HCT116 (cell line): Measurements from ENCODE around the gene RPLP2. TPM values are rescaled to one million over a fixed set of nuclear protein-coding genes. Genes with fewer than 3 reads are reported as not detected.
A peak's percentile ranks its signal among the peaks of the same experiment; 100 is the strongest.

ENCODE experiments used
- ATAC-seq: fragments of 200-7000 bp; cut with Tn5 transposase; 2 replicates; pipeline ENCODE4 v1.9.1; 2020; ENCODE audit warnings: mild to moderate bottlenecking, moderate library complexity
- BruUV-seq: library from RNA; stranded (reverse); fragments of 400-500 nt; replicated peaks from 2 replicates; lab custom pipeline; 2021; lab: Mats Ljungman, UMichigan
- CTCF ChIA-PET: fragments of 300-600 bp; sonication (Branson Sonifier 250); formaldehyde crosslinking; loops from one replicate; lab custom pipeline; 2021; ENCODE audit warnings: antibody characterized with exemption; lab: Charles Lee
- POLR2A ChIA-PET: fragments of 300-600, 350-600 bp; sonication (Branson Sonifier 250); formaldehyde crosslinking; loops from one replicate; lab custom pipeline; 2021; ENCODE audit warnings: antibody characterized with exemption; lab: Charles Lee
- RAD21 ChIA-PET, 2 experiments: fragments of 300-600 bp; sonication (Branson Sonifier 250); formaldehyde crosslinking; loops; one replicate each; lab custom pipeline; 2023; ENCODE audit warnings: low total read pairs in 2 of 2; ENCODE audit not compliant: uncharacterized antibody in 2 of 2, unreplicated experiment in 2 of 2, low non-redundant PET in 1 of 2; lab: Charles Lee
- DNase-seq: peaks from one replicate; pipeline ENCODE4 v3.0.0-alpha.2; 2010; ENCODE audit warnings: low read depth, low spot score
- H2AFZ ChIP-seq: fragments of 200-600 bp; shearing (Covaris generic), sonication (generic); 2 replicates; pipeline ENCODE4 v1.6.1; 2017; ENCODE audit warnings: low read depth, mixed run types, mixed read lengths, antibody characterized with exemption, low read length; ENCODE audit not compliant: poor library complexity, severe bottlenecking
- H3K27ac ChIP-seq: 2 replicates; pipeline ENCODE4 v1.5.1; 2012; ENCODE audit warnings: low read depth, low read length
- H3K27me3 ChIP-seq: fragments of 200-600 bp; sonication (generic); 2 replicates; pipeline ENCODE4 v1.6.1; 2016; ENCODE audit warnings: mixed run types, low read length, mixed read lengths; ENCODE audit not compliant: insufficient read depth
- H3K36me3 ChIP-seq, 2 experiments: fragments of 200-500 bp in 1 of 2; fragments of 200-600 bp in 1 of 2; sonication (Bioruptor generic) in 1 of 2; sonication (generic) in 1 of 2; 2 replicates each; pipeline versions ENCODE4 v1.5.1 to v1.6.1; 2014 to 2016; ENCODE audit warnings: low read length in 2 of 2, inconsistent platforms in 1 of 2, mixed read lengths in 1 of 2, mixed run types in 1 of 2; ENCODE audit not compliant: insufficient read depth in 2 of 2, control insufficient read depth in 1 of 2
- H3K4me1 ChIP-seq, 2 experiments: fragments of 200-600 bp in 1 of 2; sonication (generic) in 1 of 2; 2 replicates each; pipeline versions ENCODE4 v1.5.1 to v1.6.1; 2012 to 2017; ENCODE audit warnings: low read length in 2 of 2, inconsistent platforms in 1 of 2, mild to moderate bottlenecking in 1 of 2, mixed read lengths in 1 of 2, mixed run types in 1 of 2, moderate library complexity in 1 of 2; ENCODE audit not compliant: insufficient read depth in 2 of 2, control insufficient read depth in 1 of 2
- H3K4me2 ChIP-seq: fragments of 200-600 bp; sonication (generic); 2 replicates; pipeline ENCODE4 v1.6.1; 2017; ENCODE audit warnings: mixed run types, low read length, mixed read lengths
- H3K4me3 ChIP-seq, 2 experiments: fragments of 200-600 bp in 1 of 2; sonication (generic) in 1 of 2; replicated peaks in 1 of 2; 2 replicates each; pipeline ENCODE4 v1.5.1; 2011 to 2016; ENCODE audit warnings: low read length in 2 of 2, control low read depth in 1 of 2, low read depth in 1 of 2, mild to moderate bottlenecking in 1 of 2, mixed read lengths in 1 of 2, mixed run types in 1 of 2
- H3K79me2 ChIP-seq: fragments of 200-600 bp; sonication (generic); 2 replicates; pipeline ENCODE4 v1.6.1; 2017; ENCODE audit warnings: mild to moderate bottlenecking, mixed run types, low read length, moderate library complexity, mixed read lengths; ENCODE audit not compliant: insufficient read depth
- H3K9ac ChIP-seq: fragments of 200-600 bp; sonication (generic); 2 replicates; pipeline ENCODE4 v1.6.1; 2016; ENCODE audit warnings: low read length, mixed read lengths
- H3K9me2 ChIP-seq: fragments of 200-600 bp; sonication (generic), shearing (Covaris generic); 2 replicates; pipeline ENCODE4 v1.6.1; 2017; ENCODE audit warnings: mixed run types, mild to moderate bottlenecking, moderate library complexity; ENCODE audit not compliant: insufficient read depth
- H3K9me3 ChIP-seq, 2 experiments: fragments of 200-500 bp in 1 of 2; fragments of 200-600 bp in 1 of 2; sonication (Bioruptor generic) in 1 of 2; sonication (generic) in 1 of 2; 2 replicates each; pipeline ENCODE4 v1.6.1; 2014 to 2017; ENCODE audit warnings: low read length in 2 of 2, mixed read lengths in 2 of 2, inconsistent platforms in 1 of 2, low read depth in 1 of 2, mild to moderate bottlenecking in 1 of 2, mixed run types in 1 of 2, moderate library complexity in 1 of 2; ENCODE audit not compliant: control insufficient read depth in 1 of 2, insufficient read depth in 1 of 2
- H4K20me1 ChIP-seq: fragments of 200-600 bp; sonication (generic), shearing (Covaris generic); 2 replicates; pipeline ENCODE4 v1.6.1; 2017; ENCODE audit warnings: mixed run types, mild to moderate bottlenecking, moderate library complexity; ENCODE audit not compliant: insufficient read depth
- CEBPB ChIP-seq: IDR thresholded peaks from 2 replicates; pipeline ENCODE4 v1.6.1; 2012; ENCODE audit warnings: low read depth
- ELF1 ChIP-seq: IDR thresholded peaks from 2 replicates; pipeline ENCODE4 v1.6.1; 2012; ENCODE audit warnings: low read depth, borderline replicate concordance
- EZH2 ChIP-seq: fragments of 200-600 bp; sonication (generic); IDR thresholded peaks from 2 replicates; pipeline ENCODE4 v1.6.1; 2017; ENCODE audit warnings: antibody characterized with exemption, mixed run types
- JUND ChIP-seq: IDR thresholded peaks from 2 replicates; pipeline ENCODE4 v1.6.1; 2012
- POLR2A ChIP-seq: IDR thresholded peaks from 2 replicates; pipeline ENCODE4 v1.7.0; 2011; ENCODE audit warnings: borderline replicate concordance; ENCODE audit not compliant: insufficient read depth, insufficient read length; ENCODE audit errors: extremely low read depth
- POLR2AphosphoS5 ChIP-seq: IDR thresholded peaks from 2 replicates; pipeline ENCODE4 v1.6.1; 2011; ENCODE audit warnings: mild to moderate bottlenecking, low read depth, low read length, moderate library complexity
- SIN3A ChIP-seq: IDR thresholded peaks from 2 replicates; pipeline ENCODE4 v1.6.1; 2012; ENCODE audit warnings: low read depth
- SRF ChIP-seq: IDR thresholded peaks from 2 replicates; pipeline ENCODE4 v1.6.1; 2012; ENCODE audit warnings: low read depth
- ZFX ChIP-seq: fragments of 450-650 bp; IDR thresholded peaks from 2 replicates; pipeline ENCODE4 v1.6.1; 2017
- ZNF274 ChIP-seq: fragments of 200-500 bp; sonication (Bioruptor generic); IDR thresholded peaks from 2 replicates; pipeline ENCODE4 v1.6.1; 2014; ENCODE audit warnings: mild to moderate bottlenecking, low read depth, low read length, inconsistent platforms
- intact Hi-C: fragments of 100-400 bp; cut with micrococcal nuclease; formaldehyde crosslinking; loops from 2 replicates; pipeline ENCODE4 v1.10.0; 2022
- total RNA-seq: library from RNA; stranded (reverse); gene quantifications from one replicate; pipeline ENCODE4 v1.2.1, GENCODE V29; 2021; ENCODE audit not compliant: unreplicated experiment
- TF ChIP-seq, protein P1 (sequence below): IDR thresholded peaks from 2 replicates; pipeline ENCODE4 v1.6.1; 2012
- TF ChIP-seq, protein P2 (sequence below): IDR thresholded peaks from 2 replicates; pipeline ENCODE4 v1.6.1; 2012
- TF ChIP-seq, protein P3 (sequence below), 3 experiments: fragments of 200-600 bp in 1 of 3; sonication (generic) in 1 of 3; IDR thresholded peaks in 2 of 3; conservative IDR thresholded peaks in 1 of 3; 2 replicates each; pipeline ENCODE4 v1.5.1; 2012 to 2017; ENCODE audit warnings: low read depth in 2 of 3, low read length in 2 of 3, antibody characterized with exemption in 1 of 3, borderline replicate concordance in 1 of 3, control low read depth in 1 of 3, mild to moderate bottlenecking in 1 of 3, mixed read lengths in 1 of 3, mixed run types in 1 of 3, moderate library complexity in 1 of 3; ENCODE audit not compliant: insufficient read depth in 1 of 3

The RPLP2 gene
- total RNA-seq, 1 experiment from 2014 or later: 3,615 TPM

DNA sequence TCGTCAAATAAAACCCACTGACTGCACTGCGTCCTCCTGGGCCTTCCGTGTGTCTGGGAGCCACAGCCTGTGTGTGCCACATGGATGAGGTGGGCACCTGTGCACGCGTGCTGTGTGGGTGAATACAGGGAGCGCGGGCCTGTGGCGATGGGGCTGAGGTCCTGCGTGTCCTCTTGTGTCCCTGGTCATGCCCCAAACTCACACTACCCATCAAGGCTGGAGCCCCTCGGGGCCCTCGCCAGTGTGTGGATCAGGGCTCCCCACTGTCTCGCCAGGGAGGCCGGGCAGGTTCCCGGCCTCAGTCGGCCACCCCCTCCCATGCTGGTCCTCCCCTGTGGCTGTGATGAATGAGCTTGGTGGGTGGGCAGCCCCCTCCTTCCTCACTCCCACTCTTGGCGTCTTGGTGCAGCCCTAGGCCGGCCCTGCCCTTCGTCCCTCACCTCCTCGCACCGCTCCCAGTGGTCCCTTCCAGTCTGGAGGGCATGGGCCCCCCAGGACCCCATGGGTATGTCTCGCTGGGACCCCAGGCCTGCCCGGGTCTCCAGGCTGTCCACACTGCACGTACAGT is 22.3 kb downstream of the RPLP2 start:
- TF ChIP-seq SRF (no peak), CEBPB (no peak), SIN3A (no peak), POLR2AphosphoS5 (no peak; the same call in 1 of the 2 replicates), ZNF274 (no peak), EZH2 (no peak)
- TF ChIP-seq, protein P1, sequence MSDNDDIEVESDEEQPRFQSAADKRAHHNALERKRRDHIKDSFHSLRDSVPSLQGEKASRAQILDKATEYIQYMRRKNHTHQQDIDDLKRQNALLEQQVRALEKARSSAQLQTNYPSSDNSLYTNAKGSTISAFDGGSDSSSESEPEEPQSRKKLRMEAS: no peak
- TF ChIP-seq, protein P2, sequence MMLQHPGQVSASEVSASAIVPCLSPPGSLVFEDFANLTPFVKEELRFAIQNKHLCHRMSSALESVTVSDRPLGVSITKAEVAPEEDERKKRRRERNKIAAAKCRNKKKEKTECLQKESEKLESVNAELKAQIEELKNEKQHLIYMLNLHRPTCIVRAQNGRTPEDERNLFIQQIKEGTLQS: no peak
- no peak overlapping the region for H2AFZ ChIP-seq
- intact Hi-C loops: no loop called here

GRCh38 chr11:832529-833113 is 22.9 kb downstream of the RPLP2 start, which contains the start of gene CD151:
Gene CD151, plus strand, starts transcription at chr11:832952. Its CDS starts 3,118 bp downstream, at chr11:836070.
- peaks cover 26 to 59% of the 10 kb centered on the region in 2 experiments for H3K4me1 ChIP-seq
- no peaks in the 10 kb centered on the region for H3K9me3 ChIP-seq
- ATAC-seq (peak; percentile 55), DNase-seq (no peak)
- peaks cover 6% of the 10 kb centered on the region; the same call in 1 of the 2 replicates for H4K20me1 ChIP-seq
- peak within 1 kb of the TSS; percentile 99 for H3K4me2 ChIP-seq
- no peaks in the 10 kb centered on the region for H3K27me3 ChIP-seq
- no peak within 1 kb of the TSS for H2AFZ ChIP-seq
- H3K4me3 ChIP-seq: peak within 1 kb of the TSS; percentile 82 to 90
- peaks cover 0 to 16% of the 10 kb centered on the region in 2 experiments; a peak in 1 of 4 replicates for H3K36me3 ChIP-seq
- H3K27ac ChIP-seq: peak within 1 kb of the TSS; percentile 96
- ChIA-PET POLR2A (interaction anchor here (1.0 to 1.2 kb wide), 2 partner anchors 10 to 13 kb away, joined by 3 to 9 read pairs; partner anchors contain the start of gene PNPLA2), CTCF (no interaction called here), RAD21 (no interaction called here)
- intact Hi-C loops: no loop called here
- H3K79me2 ChIP-seq: peaks cover 49% of the 10 kb centered on the region
- no TSS peak for BruUV-seq
- H3K9ac ChIP-seq: peak within 1 kb of the TSS; percentile 95
- no peaks in the 10 kb centered on the region for H3K9me2 ChIP-seq
- TF ChIP-seq SIN3A: no peak
- no peak for TF ChIP-seq ELF1
- peak; percentile 66 for TF ChIP-seq ZFX
- TF ChIP-seq POLR2A: peak; percentile 43
- TF ChIP-seq JUND: no peak
- no peak for TF ChIP-seq CEBPB
- TF ChIP-seq, protein P2: no peak
- TF ChIP-seq, protein P3, sequence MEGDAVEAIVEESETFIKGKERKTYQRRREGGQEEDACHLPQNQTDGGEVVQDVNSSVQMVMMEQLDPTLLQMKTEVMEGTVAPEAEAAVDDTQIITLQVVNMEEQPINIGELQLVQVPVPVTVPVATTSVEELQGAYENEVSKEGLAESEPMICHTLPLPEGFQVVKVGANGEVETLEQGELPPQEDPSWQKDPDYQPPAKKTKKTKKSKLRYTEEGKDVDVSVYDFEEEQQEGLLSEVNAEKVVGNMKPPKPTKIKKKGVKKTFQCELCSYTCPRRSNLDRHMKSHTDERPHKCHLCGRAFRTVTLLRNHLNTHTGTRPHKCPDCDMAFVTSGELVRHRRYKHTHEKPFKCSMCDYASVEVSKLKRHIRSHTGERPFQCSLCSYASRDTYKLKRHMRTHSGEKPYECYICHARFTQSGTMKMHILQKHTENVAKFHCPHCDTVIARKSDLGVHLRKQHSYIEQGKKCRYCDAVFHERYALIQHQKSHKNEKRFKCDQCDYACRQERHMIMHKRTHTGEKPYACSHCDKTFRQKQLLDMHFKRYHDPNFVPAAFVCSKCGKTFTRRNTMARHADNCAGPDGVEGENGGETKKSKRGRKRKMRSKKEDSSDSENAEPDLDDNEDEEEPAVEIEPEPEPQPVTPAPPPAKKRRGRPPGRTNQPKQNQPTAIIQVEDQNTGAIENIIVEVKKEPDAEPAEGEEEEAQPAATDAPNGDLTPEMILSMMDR (IDR thresholded peaks at IDR 0.05 in 2 of 3, conservative IDR thresholded peaks at IDR 0.05 in 1 of 3; ENCODE audit: borderline replicate concordance in 1 of 3, insufficient read depth in 1 of 3, low read depth in 2 of 3, low read length in 2 of 3): no peak
- TF ChIP-seq POLR2AphosphoS5: peak; percentile 63; the same call in 1 of the 2 replicates

More for the DNA sequence above, 22.3 kb downstream of the RPLP2 start:
- Histone ChIP-seq H3K79me2 (peaks cover 45% of the 10 kb centered on the region), H3K4me2 (peak overlapping the region; percentile 99), H3K9me2 (no peaks in the 10 kb centered on the region), H3K27me3 (no peaks in the 10 kb centered on the region), H3K4me1 (peaks cover 27 to 58% of the 10 kb centered on the region in 2 experiments), H3K9ac (peak overlapping the region; percentile 95), H3K9me3 (no peaks in the 10 kb centered on the region), H3K27ac (peak overlapping the region; percentile 88), H4K20me1 (peaks cover 6% of the 10 kb centered on the region; the same call in 1 of the 2 replicates), H3K36me3 (peaks cover 0 to 10% of the 10 kb centered on the region in 2 experiments; a peak in 1 of 4 replicates), H3K4me3 (peak overlapping the region; percentile 74 to 90)
- no TSS peak for BruUV-seq
- ChIA-PET RAD21 (no interaction called here), POLR2A (interaction anchor here (1.0 to 1.4 kb wide), 4 partner anchors 10 to 13 kb away, joined by 3 to 12 read pairs (median 6); partner anchors contain the start of genes PNPLA2, POLR2L and TSPAN4), CTCF (no interaction called here)
- ATAC-seq: no peak
- no peak for DNase-seq
